Ovary (tissue), 9 donors: ENCODE measurements around the gene LUZP2. TPM values are rescaled to one million over a fixed set of nuclear protein-coding genes. Genes with fewer than 3 reads are reported as not detected.

Experiments used
- DNase-seq, 5 donors: peaks; one replicate each; pipeline ENCODE4 v3.0.0-alpha.2; 2019 to 2020
- H3K27ac ChIP-seq, 2 donors: fragments of 200-600 bp; one replicate each; pipeline versions ENCODE4 v1.5.1 to v1.8.0; 2019 to 2022
- H3K27me3 ChIP-seq: fragments of 200-600 bp; one replicate; pipeline ENCODE4 v1.8.0; 2022
- H3K36me3 ChIP-seq: fragments of 200-600 bp; sonication (generic); one replicate; pipeline ENCODE4 v1.5.1; 2019
- H3K4me1 ChIP-seq: one replicate; pipeline ENCODE4 v1.8.1; 2013; ENCODE audit warnings: mild to moderate bottlenecking, moderate library complexity; ENCODE audit not compliant: insufficient read depth
- H3K4me3 ChIP-seq: fragments of 200-600 bp; sonication (generic); one replicate; pipeline ENCODE4 v1.5.1; 2017
- H3K9me3 ChIP-seq, 2 donors: fragments of 200-600 bp in 1 of 2; sonication (generic) in 1 of 2; one replicate each; pipeline versions ENCODE4 v1.5.1 to v1.8.1; 2013 to 2019; ENCODE audit warnings: mild to moderate bottlenecking in 1 of 2, moderate library complexity in 1 of 2
- EP300 ChIP-seq: sonication (generic); formaldehyde crosslinking; IDR thresholded peaks from one replicate; pipeline ENCODE4 v1.6.1; 2017; ENCODE audit warnings: antibody characterized with exemption
- POLR2A ChIP-seq: fragments of 450-650 bp; IDR thresholded peaks from one replicate; pipeline ENCODE4 v1.6.1; 2017; ENCODE audit warnings: antibody characterized with exemption, mild to moderate bottlenecking, moderate library complexity
- WGBS, 3 donors: extraction: QIAGEN DNeasy Blood & Tissue Kit in 1 of 3; methylation state at CpG; one replicate each; pipeline versions ENCODE4 v1.1.5 to v1.1.7; 2013 to 2017; 5-methylcytosine and 5-hydroxymethylcytosine counted together
- intact Hi-C, 4 donors: fragments of 100-400 bp; cut with DNase I; formaldehyde crosslinking; loops; one replicate each; pipeline versions ENCODE4 v1.11.0 to v1.15.1; 2022 to 2023
- polyA plus RNA-seq, 2 donors: library from polyadenylated mRNA; stranded (reverse); fragments of 200-250 nt in 1 of 2; fragments of 350-450 nt in 1 of 2; fragmentation: Illumina TruSeq in 1 of 2; extraction: RNeasy Lipid Tissue Mini Kit (QIAGEN cat#74804) in 1 of 2; gene quantifications; one replicate each; pipeline ENCODE4 v1.2.3, GENCODE V29; 2013 to 2014
- total RNA-seq, 7 donors: library from RNA; depleted of rRNA in 2 of 7; stranded (reverse); fragments of >200 nt in 2 of 7; fragmentation: NEBNext Ultra II Directional in 3 of 7; extraction: Animal tissue kit (Norgen Biotek cat#: 25700) in 3 of 7; gene quantifications; one replicate each; pipeline versions ENCODE4 v1.1.0 to v1.2.4, GENCODE V29; 2016 to 2023
- TF ChIP-seq, protein P1 (sequence below), 3 donors: fragments of 450-650 bp in 2 of 3; fragments of 200-600 bp in 1 of 3; IDR thresholded peaks; one replicate each; pipeline versions ENCODE4 v1.5.1 to v1.8.0; 2016 to 2022; ENCODE audit warnings: antibody characterized with exemption in 3 of 3, mild to moderate bottlenecking in 1 of 3
- donor health status: DM: no; HTN: no; CAD: no; lungs with moderate emphysema.
- donor health status: DM: no; HTN: no; CAD: no.
- donor health status: Bipolar disorder and iron deficiency.
- donor health status: DM: yes; HTN: yes; CAD: no.
- donor health status: DM: no; HTN: no; CAD: no.
- donor health status: DM: yes; HTN: yes; CAD: no.

The LUZP2 gene
- total and polyA plus RNA-seq, 9 donors: 0.04 to 0.23 (median 0.07) TPM; not detected in 6

DNA sequence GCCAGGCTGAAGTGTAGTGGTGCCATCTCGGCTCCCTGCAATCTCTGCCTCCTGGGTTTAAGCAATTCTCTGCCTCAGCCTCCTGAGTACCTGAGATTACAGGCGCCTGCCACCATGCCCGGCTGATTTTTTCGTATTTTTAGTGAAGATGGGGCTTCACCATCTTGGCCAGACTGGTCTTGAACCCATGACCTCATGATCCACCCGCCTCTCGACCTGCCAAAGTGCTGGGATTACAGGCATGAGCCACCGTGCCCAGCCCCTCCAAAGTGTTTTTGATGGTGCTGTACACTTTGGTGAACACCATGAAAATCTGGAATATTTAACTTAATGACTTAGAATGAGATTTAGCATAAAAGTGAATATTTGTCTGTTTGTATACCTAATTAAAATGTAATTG is 5.6 kb downstream of the LUZP2 start:
- intact Hi-C loops: no loop called here
- no peak overlapping the region for H3K27ac ChIP-seq

DNA sequence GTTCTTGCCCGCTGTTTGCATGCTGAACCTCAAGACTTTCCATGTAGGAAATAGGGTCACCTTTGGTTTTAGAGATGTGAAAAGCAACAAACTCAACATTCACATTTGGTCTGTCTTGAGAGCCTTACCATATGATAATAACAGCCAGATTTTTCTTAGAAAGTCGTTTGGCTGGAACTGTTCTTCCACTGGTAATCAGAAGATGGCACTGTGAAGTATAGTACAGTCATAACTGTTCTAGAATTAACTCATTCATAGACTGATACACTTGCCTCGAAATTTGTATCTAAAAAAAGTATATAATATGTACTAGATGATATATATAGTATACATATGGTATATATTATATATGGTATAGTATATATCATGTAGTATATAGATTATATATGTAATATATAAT is 12.3 kb downstream of the LUZP2 start:
- no peak overlapping the region for H3K4me3 ChIP-seq
- no peak for DNase-seq
- no peaks in the 10 kb centered on the region for H3K36me3 ChIP-seq
- no peaks in the 10 kb centered on the region for H3K9me3 ChIP-seq
- TF ChIP-seq, protein P1, sequence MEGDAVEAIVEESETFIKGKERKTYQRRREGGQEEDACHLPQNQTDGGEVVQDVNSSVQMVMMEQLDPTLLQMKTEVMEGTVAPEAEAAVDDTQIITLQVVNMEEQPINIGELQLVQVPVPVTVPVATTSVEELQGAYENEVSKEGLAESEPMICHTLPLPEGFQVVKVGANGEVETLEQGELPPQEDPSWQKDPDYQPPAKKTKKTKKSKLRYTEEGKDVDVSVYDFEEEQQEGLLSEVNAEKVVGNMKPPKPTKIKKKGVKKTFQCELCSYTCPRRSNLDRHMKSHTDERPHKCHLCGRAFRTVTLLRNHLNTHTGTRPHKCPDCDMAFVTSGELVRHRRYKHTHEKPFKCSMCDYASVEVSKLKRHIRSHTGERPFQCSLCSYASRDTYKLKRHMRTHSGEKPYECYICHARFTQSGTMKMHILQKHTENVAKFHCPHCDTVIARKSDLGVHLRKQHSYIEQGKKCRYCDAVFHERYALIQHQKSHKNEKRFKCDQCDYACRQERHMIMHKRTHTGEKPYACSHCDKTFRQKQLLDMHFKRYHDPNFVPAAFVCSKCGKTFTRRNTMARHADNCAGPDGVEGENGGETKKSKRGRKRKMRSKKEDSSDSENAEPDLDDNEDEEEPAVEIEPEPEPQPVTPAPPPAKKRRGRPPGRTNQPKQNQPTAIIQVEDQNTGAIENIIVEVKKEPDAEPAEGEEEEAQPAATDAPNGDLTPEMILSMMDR (IDR thresholded peaks at IDR 0.05): no peak
- TF ChIP-seq EP300 (no peak), POLR2A (no peak)
- 39 to 48% (median 44%) methylated on average over 3 of the region's 3 CpGs for WGBS, 3 donors
- no peaks in the 10 kb centered on the region for H3K27me3 ChIP-seq
- intact Hi-C loops: no loop called here
- H3K4me1 ChIP-seq: no peaks in the 10 kb centered on the region
- no peak overlapping the region for H3K27ac ChIP-seq

More for the DNA sequence above, 5.6 kb downstream of the LUZP2 start:
- Histone ChIP-seq H3K36me3 (no peaks in the 10 kb centered on the region), H3K4me1 (no peaks in the 10 kb centered on the region), H3K27me3 (no peaks in the 10 kb centered on the region), H3K4me3 (no peak overlapping the region), H3K9me3 (no peaks in the 10 kb centered on the region)
- TF ChIP-seq, protein P1 (IDR thresholded peaks at IDR 0.05): no peak
- no peak for TF ChIP-seq POLR2A
- no peak for TF ChIP-seq EP300
- DNase-seq: no peak
- 75 to 89% (median 86%) methylated on average over 7 of the region's 7 CpGs for WGBS, 3 donors

DNA sequence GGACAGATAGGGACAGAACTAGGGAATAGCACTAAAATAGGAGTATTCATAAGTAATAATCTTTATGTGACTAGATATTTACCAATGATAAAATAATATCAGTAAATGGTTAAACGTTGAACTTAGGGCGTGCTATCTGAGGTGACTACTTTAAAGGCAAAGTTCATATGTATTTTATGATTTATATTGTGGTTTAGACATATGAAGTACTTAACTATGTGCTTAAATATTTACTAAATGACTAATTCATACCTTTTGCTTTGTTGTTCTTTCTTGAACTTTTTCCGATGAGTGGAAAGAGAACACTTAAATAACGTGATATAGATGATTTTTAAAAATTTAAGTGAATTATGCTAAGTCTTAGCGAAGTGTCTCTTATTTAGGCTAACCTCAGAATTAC is 14.7 kb downstream of the LUZP2 start:
- intact Hi-C loops: no loop called here
- 64 to 75% (median 71%) methylated on average over 5 of the region's 5 CpGs for WGBS, 3 donors
- no peak for DNase-seq
- Histone ChIP-seq H3K36me3 (no peaks in the 10 kb centered on the region), H3K9me3 (no peaks in the 10 kb centered on the region), H3K4me3 (no peak overlapping the region), H3K4me1 (no peaks in the 10 kb centered on the region), H3K27ac (no peak overlapping the region), H3K27me3 (no peaks in the 10 kb centered on the region)
- TF ChIP-seq EP300: no peak
- no peak for TF ChIP-seq POLR2A
- TF ChIP-seq, protein P1 (IDR thresholded peaks at IDR 0.05): no peak

DNA sequence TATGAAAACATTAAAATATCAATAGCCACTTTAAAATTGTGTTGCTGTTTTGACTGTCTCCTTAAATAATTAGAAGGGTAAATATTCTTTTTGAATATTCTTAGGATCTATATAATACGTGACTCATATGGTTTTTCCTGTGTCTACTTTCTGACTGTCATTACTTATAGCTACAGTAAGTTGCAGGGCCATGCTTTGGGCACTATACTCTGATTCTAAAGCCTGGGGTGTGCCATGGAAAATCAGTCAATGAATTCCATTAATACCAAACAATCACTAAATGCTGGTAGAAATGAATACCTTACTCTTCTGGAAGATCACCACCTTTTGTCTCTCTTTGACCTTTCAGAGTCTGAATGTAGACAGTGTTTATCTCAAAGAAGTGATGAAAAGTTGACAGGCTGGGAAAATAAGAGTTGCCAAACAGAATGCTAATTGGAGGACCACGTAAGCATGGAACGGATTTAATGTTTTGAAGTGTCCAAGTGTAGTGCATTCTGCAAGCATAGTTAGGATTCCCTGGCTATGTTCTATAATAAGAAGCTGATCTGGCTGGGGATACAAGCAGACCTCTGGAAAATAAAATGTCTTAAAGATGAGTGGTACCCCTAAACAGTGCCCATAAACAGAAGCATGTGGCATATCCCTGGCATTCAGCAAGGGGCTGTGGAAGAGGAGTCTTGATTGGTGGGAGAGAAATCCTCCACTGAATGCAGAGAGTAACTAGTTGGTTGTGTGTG is 16.8 kb downstream of the LUZP2 start:
- no peak for DNase-seq
- H3K27me3 ChIP-seq: no peaks in the 10 kb centered on the region

More for the DNA sequence above, 16.8 kb downstream of the LUZP2 start:
- Histone ChIP-seq H3K27ac (no peak overlapping the region), H3K4me1 (no peaks in the 10 kb centered on the region), H3K4me3 (no peak overlapping the region), H3K9me3 (no peaks in the 10 kb centered on the region), H3K36me3 (no peaks in the 10 kb centered on the region)
- intact Hi-C loops: no loop called here
- WGBS, 3 donors: 70 to 81% (median 74%) methylated on average over 3 of the region's 3 CpGs
- TF ChIP-seq, protein P1 (IDR thresholded peaks at IDR 0.05): no peak
- TF ChIP-seq EP300 (no peak), POLR2A (no peak)
